ENCODE measurements around the gene RDX. TPM values are rescaled to one million over a fixed set of nuclear protein-coding genes. Genes with fewer than 3 reads are reported as not detected.

Gene RDX
- total RNA-seq, 1 experiment from 2014 or later: 86.6 TPM

DNA sequence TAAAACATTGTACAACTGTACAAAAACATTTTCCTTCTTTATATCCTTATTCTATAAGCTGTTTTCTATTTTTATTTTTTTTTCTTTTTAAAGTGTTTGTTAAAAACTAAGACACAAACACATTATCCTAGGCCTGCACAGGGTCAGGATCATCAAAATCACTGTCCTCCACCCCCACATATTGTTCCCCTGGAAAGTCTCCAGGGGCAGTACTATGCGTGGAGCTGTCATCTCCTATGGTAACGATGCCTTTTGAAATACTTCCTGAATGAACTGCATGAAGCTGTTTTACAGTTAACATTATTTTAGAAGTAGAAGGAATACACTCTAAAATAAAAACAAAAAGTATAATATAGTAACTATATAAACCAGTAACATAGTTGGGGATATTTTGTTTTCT, 136.0 kb downstream of the RDX start:
- Histone ChIP-seq H4K5ac (ENCODE audit: insufficient read length, low read depth, low read length) (no peak overlapping the region), H2AFZ (ENCODE audit: low read length) (no peak overlapping the region), H2BK15ac (ENCODE audit: low read depth, low read length) (no peak overlapping the region), H3K9ac (ENCODE audit: extremely low read depth, insufficient read length, low read length) (no peak overlapping the region), H3K79me1 (ENCODE audit: insufficient read depth, low read depth, low read length, poor library complexity, severe bottlenecking) (no peaks in the 10 kb centered on the region), H3K4me2 (ENCODE audit: insufficient read depth, insufficient read length, low read length) (no peak overlapping the region), H3K9me3 (ENCODE audit: control insufficient read depth, low read depth, low read length) (no peaks in the 10 kb centered on the region), H3K4ac (ENCODE audit: low read depth, low read length) (no peak overlapping the region), H3K18ac (ENCODE audit: insufficient read length, low read depth, low read length) (no peak overlapping the region), H2BK120ac (ENCODE audit: low read depth, low read length, poor library complexity, severe bottlenecking) (no peak overlapping the region), H2AK5ac (ENCODE audit: insufficient read length, low read length) (no peak overlapping the region), H4K20me1 (ENCODE audit: control insufficient read depth, insufficient read depth, insufficient read length) (peaks cover 2% of the 10 kb centered on the region), H3K79me2 (ENCODE audit: insufficient read depth, low read length) (no peaks in the 10 kb centered on the region), H3K23ac (ENCODE audit: insufficient read length, low read depth, low read length) (no peak overlapping the region), H4K91ac (ENCODE audit: insufficient read length, low read depth, low read length) (no peak overlapping the region), H3K23me2 (ENCODE audit: insufficient read length, low read depth, low read length, poor library complexity, severe bottlenecking) (no peaks in the 10 kb centered on the region), H3T11ph (ENCODE audit: low read length) (no peak overlapping the region), H4K8ac (replicated peaks; ENCODE audit: insufficient read length, low read depth, low read length) (no peak overlapping the region), H3K4me1 (ENCODE audit: insufficient read depth, low read length) (no peaks in the 10 kb centered on the region; the same call in 1 of the 2 replicates), H2BK12ac (ENCODE audit: insufficient read length, low read depth, low read length) (no peak overlapping the region), H3K27ac (ENCODE audit: insufficient read length, low read depth, low read length) (no peak overlapping the region), H3K14ac (ENCODE audit: insufficient read depth, low read length) (no peak overlapping the region), H2BK20ac (ENCODE audit: low read depth, low read length, poor library complexity, severe bottlenecking) (no peak overlapping the region), H2BK5ac (ENCODE audit: insufficient read length, low read length) (no peak overlapping the region), H3K27me3 (ENCODE audit: insufficient read depth, low read length) (no peaks in the 10 kb centered on the region), H3K56ac (ENCODE audit: insufficient read length, low read depth, low read length) (no peak overlapping the region)
- Mint-ChIP-seq H3K4me1 (peaks cover 0 to 4% of the 10 kb centered on the region in 2 experiments; a peak in 1 of 4 replicates), H3K27ac (no peak overlapping the region), H3K9me3 (no peaks in the 10 kb centered on the region), H3K4me3 (no peak overlapping the region), H3K27me3 (ENCODE audit: low read depth) (no peaks in the 10 kb centered on the region), H3K36me3 (ENCODE audit: insufficient read depth in 1 of 3, low read depth in 3 of 3) (peaks cover 9 to 19% (median 13%) of the 10 kb centered on the region in 3 experiments; a peak in 6 of 7 replicates)
- whole genome bisulfite sequencing (ENCODE audit: extremely low coverage, insufficient read length, low lambda C conversion rate): no CpG with 5 or more reads among the region's 2 CpGs
- TF ChIP-seq, protein P1, sequence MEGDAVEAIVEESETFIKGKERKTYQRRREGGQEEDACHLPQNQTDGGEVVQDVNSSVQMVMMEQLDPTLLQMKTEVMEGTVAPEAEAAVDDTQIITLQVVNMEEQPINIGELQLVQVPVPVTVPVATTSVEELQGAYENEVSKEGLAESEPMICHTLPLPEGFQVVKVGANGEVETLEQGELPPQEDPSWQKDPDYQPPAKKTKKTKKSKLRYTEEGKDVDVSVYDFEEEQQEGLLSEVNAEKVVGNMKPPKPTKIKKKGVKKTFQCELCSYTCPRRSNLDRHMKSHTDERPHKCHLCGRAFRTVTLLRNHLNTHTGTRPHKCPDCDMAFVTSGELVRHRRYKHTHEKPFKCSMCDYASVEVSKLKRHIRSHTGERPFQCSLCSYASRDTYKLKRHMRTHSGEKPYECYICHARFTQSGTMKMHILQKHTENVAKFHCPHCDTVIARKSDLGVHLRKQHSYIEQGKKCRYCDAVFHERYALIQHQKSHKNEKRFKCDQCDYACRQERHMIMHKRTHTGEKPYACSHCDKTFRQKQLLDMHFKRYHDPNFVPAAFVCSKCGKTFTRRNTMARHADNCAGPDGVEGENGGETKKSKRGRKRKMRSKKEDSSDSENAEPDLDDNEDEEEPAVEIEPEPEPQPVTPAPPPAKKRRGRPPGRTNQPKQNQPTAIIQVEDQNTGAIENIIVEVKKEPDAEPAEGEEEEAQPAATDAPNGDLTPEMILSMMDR (conservative IDR thresholded peaks at IDR 0.05): no peak
- DNase-seq: no peak

Data from H9 (cell line).